ENCODE measurements around the gene RMRP. TPM values are rescaled to one million over a fixed set of nuclear protein-coding genes. Genes with fewer than 3 reads are reported as not detected.

Gene RMRP
- total and polyA plus RNA-seq, 2 experiments from 2014 or later, result 15.3 to 8,626 TPM

DNA sequence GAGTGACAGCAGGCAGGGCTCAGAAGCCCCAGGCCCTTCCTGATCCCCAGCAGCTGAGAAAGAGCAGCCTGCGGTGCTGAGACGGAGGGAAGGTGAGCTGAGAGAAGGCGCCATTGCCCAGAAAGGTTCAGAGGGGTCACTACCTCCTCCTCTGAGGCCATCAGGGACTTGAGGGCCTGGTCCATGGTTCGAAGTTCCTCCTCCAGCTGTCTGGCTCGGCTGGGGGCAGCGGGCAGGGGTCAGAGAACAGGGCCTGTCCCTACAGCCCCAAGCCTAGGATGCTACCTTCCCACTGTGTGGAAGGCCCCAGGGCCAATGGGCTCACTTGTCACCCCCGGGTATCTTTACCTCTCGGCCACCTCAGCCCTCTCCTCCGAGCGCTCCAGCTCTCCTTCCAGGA, 27.1 kb upstream of the RMRP start:
- peaks cover 28% of the 10 kb centered on the region for H3K4me1 ChIP-seq (ENCODE audit: insufficient read depth)
- no peak overlapping the region for H3K4me3 Mint-ChIP-seq
- ATAC-seq (no peak), DNase-seq (ENCODE audit: low spot score) (no peak)
- peaks cover 10% of the 10 kb centered on the region for H3K27me3 Mint-ChIP-seq (ENCODE audit: insufficient read depth, low read depth, poor library complexity)
- H3K79me2 ChIP-seq (replicated peaks; ENCODE audit: insufficient read depth), result peaks cover 22% of the 10 kb centered on the region
- H3K27ac Mint-ChIP-seq, result no peak overlapping the region
- peaks cover 43% of the 10 kb centered on the region for H3K4me1 Mint-ChIP-seq
- H3K27me3 ChIP-seq (ENCODE audit: insufficient read depth), result no peaks in the 10 kb centered on the region
- H3K4me3 ChIP-seq, result no peak overlapping the region
- no peak for TF ChIP-seq ZNF331 (CRISPR knock-in tag; IDR thresholded peaks at IDR 0.05; ENCODE audit: low read depth)
- no peak for TF ChIP-seq ZNF114 (CRISPR knock-in tag; IDR thresholded peaks at IDR 0.05)
- H3K9me3 Mint-ChIP-seq, result no peaks in the 10 kb centered on the region
- H4K20me1 ChIP-seq (replicated peaks; ENCODE audit: insufficient read depth), result peaks cover 9% of the 10 kb centered on the region
- no peak overlapping the region for H2AFZ ChIP-seq
- peaks cover 69% of the 10 kb centered on the region for H3K36me3 Mint-ChIP-seq (ENCODE audit: low read depth)
- no peak overlapping the region for H3K4me2 ChIP-seq
- no peaks in the 10 kb centered on the region for H3K9me2 ChIP-seq (ENCODE audit: insufficient read depth)
- H3K27ac ChIP-seq (ENCODE audit: low read depth), result no peak overlapping the region
- peaks cover 26% of the 10 kb centered on the region for H3K36me3 ChIP-seq (ENCODE audit: insufficient read depth)
- peaks cover 22% of the 10 kb centered on the region for H3F3A ChIP-seq (replicated peaks; ENCODE audit: low read depth)

DNA sequence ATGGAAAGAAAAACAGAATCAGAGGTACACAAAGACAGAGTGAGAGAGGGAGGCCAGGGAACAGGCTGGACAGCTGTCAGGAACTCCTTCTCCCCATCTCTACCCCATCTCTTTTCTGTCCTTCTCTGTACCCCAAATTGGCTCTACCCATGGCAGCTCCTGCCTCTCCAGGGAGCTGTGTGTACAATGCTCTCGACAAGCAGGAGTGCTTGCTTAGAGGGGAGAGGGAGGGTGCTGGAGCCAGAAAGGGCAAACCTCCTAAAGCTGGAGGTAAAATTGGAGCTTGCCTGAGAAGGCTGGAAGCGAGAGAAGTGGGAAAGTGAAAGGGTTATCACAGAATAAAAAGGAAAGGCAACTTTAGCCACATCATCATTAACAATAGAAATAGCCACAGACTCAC, 25.5 kb upstream of the RMRP start:
- H3K9me2 ChIP-seq (ENCODE audit: insufficient read depth), result no peaks in the 10 kb centered on the region

More for the DNA sequence above, 25.5 kb upstream of the RMRP start:
- H3K36me3 Mint-ChIP-seq (ENCODE audit: low read depth), result peaks cover 63% of the 10 kb centered on the region
- H3K36me3 ChIP-seq (ENCODE audit: insufficient read depth), result peaks cover 26% of the 10 kb centered on the region
- peaks cover 9% of the 10 kb centered on the region for H3K79me2 ChIP-seq (replicated peaks; ENCODE audit: insufficient read depth)
- peaks cover 22% of the 10 kb centered on the region for H3F3A ChIP-seq (replicated peaks; ENCODE audit: low read depth)
- peaks cover 19% of the 10 kb centered on the region for H3K4me1 ChIP-seq (ENCODE audit: insufficient read depth)
- no peak overlapping the region for H3K4me3 Mint-ChIP-seq
- H2AFZ ChIP-seq, result no peak overlapping the region
- no peak overlapping the region for H3K4me3 ChIP-seq
- peaks cover 9% of the 10 kb centered on the region for H4K20me1 ChIP-seq (replicated peaks; ENCODE audit: insufficient read depth)
- no peak overlapping the region for H3K27ac ChIP-seq (ENCODE audit: low read depth)
- no peak overlapping the region for H3K27ac Mint-ChIP-seq
- no peak for TF ChIP-seq STAT1 (IDR thresholded peaks at IDR 0.05; ENCODE audit: unreplicated experiment)
- TF ChIP-seq ETS1 (IDR thresholded peaks at IDR 0.05), result no peak
- TF ChIP-seq, protein P1, sequence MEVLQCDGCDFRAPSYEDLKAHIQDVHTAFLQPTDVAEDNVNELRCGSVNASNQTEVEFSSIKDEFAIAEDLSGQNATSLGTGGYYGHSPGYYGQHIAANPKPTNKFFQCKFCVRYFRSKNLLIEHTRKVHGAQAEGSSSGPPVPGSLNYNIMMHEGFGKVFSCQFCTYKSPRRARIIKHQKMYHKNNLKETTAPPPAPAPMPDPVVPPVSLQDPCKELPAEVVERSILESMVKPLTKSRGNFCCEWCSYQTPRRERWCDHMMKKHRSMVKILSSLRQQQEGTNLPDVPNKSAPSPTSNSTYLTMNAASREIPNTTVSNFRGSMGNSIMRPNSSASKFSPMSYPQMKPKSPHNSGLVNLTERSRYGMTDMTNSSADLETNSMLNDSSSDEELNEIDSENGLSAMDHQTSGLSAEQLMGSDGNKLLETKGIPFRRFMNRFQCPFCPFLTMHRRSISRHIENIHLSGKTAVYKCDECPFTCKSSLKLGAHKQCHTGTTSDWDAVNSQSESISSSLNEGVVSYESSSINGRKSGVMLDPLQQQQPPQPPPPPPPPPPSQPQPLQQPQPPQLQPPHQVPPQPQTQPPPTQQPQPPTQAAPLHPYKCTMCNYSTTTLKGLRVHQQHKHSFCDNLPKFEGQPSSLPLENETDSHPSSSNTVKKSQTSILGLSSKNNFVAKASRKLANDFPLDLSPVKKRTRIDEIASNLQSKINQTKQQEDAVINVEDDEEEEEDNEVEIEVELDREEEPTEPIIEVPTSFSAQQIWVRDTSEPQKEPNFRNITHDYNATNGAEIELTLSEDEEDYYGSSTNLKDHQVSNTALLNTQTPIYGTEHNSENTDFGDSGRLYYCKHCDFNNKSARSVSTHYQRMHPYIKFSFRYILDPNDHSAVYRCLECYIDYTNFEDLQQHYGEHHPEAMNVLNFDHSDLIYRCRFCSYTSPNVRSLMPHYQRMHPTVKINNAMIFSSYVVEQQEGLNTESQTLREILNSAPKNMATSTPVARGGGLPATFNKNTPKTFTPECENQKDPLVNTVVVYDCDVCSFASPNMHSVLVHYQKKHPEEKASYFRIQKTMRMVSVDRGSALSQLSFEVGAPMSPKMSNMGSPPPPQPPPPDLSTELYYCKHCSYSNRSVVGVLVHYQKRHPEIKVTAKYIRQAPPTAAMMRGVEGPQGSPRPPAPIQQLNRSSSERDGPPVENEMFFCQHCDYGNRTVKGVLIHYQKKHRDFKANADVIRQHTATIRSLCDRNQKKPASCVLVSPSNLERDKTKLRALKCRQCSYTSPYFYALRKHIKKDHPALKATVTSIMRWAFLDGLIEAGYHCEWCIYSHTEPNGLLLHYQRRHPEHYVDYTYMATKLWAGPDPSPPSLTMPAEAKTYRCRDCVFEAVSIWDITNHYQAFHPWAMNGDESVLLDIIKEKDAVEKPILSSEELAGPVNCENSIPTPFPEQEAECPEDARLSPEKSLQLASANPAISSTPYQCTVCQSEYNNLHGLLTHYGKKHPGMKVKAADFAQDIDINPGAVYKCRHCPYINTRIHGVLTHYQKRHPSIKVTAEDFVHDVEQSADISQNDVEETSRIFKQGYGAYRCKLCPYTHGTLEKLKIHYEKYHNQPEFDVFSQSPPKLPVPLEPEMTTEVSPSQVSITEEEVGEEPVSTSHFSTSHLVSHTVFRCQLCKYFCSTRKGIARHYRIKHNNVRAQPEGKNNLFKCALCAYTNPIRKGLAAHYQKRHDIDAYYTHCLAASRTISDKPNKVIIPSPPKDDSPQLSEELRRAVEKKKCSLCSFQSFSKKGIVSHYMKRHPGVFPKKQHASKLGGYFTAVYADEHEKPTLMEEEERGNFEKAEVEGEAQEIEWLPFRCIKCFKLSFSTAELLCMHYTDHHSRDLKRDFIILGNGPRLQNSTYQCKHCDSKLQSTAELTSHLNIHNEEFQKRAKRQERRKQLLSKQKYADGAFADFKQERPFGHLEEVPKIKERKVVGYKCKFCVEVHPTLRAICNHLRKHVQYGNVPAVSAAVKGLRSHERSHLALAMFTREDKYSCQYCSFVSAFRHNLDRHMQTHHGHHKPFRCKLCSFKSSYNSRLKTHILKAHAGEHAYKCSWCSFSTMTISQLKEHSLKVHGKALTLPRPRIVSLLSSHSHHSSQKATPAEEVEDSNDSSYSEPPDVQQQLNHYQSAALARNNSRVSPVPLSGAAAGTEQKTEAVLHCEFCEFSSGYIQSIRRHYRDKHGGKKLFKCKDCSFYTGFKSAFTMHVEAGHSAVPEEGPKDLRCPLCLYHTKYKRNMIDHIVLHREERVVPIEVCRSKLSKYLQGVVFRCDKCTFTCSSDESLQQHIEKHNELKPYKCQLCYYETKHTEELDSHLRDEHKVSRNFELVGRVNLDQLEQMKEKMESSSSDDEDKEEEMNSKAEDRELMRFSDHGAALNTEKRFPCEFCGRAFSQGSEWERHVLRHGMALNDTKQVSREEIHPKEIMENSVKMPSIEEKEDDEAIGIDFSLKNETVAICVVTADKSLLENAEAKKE (CRISPR knock-in tag; IDR thresholded peaks at IDR 0.05), result no peak
- no peaks in the 10 kb centered on the region for H3K27me3 ChIP-seq (ENCODE audit: insufficient read depth)
- DNase-seq (ENCODE audit: low spot score) (no peak), ATAC-seq (no peak)
- no peak overlapping the region for H3K4me2 ChIP-seq
- H3K4me1 Mint-ChIP-seq, result peaks cover 36% of the 10 kb centered on the region
- peaks cover 14% of the 10 kb centered on the region for H3K27me3 Mint-ChIP-seq (ENCODE audit: insufficient read depth, low read depth, poor library complexity)
- no peaks in the 10 kb centered on the region for H3K9me3 Mint-ChIP-seq
